HG03175 (cell line): ENCODE results near the gene TMEM178B.
"Not testable (repeated sequence)": the region's sequence is repeated elsewhere in the genome, so short reads cannot be mapped to it uniquely, and the experiment has no call there.

Experiments used
- ATAC-seq: cut with Tn5 transposase; IDR thresholded peaks from one replicate; pipeline ENCODE4 v1.9.1; 2021; ENCODE audit warnings: mild to moderate bottlenecking, moderate library complexity; ENCODE audit not compliant: unreplicated experiment

Gene TMEM178B

GRCh38 chr7:141177120-141177519 is 103.3 kb downstream of the TMEM178B start:
- not testable (repeated sequence) for ATAC-seq

GRCh38 chr7:141178486-141179135 is 104.7 kb downstream of the TMEM178B start:
- ATAC-seq, result no peak

- ATAC-seq, result no peak
Observed at GRCh38 chr7:141181812-141182211, 107.9 kb downstream of the TMEM178B start.

GRCh38 chr7:141184532-141185190 is 110.8 kb downstream of the TMEM178B start:
- ATAC-seq, result no peak

- ATAC-seq, result no peak
Observed at GRCh38 chr7:141185369-141185967, 111.6 kb downstream of the TMEM178B start.

- ATAC-seq, result no peak
Observed at GRCh38 chr7:141189231-141189630, 115.4 kb downstream of the TMEM178B start.

GRCh38 chr7:141190495-141190894 is 116.6 kb downstream of the TMEM178B start:
- ATAC-seq, result no peak

GRCh38 chr7:141191277-141191676 is 117.4 kb downstream of the TMEM178B start:
- no peak for ATAC-seq

GRCh38 chr7:141193066-141193465 is 119.2 kb downstream of the TMEM178B start:
- no peak for ATAC-seq

GRCh38 chr7:141195722-141196121 is 121.9 kb downstream of the TMEM178B start:
- not testable (repeated sequence) for ATAC-seq

GRCh38 chr7:141198194-141198958 is 124.5 kb downstream of the TMEM178B start:
- ATAC-seq, result no peak

- no peak for ATAC-seq
Observed at GRCh38 chr7:141200191-141201108, 126.6 kb downstream of the TMEM178B start.

- ATAC-seq, result no peak
Observed at GRCh38 chr7:141201145-141201885, 127.5 kb downstream of the TMEM178B start.

GRCh38 chr7:141202535-141202934 is 128.7 kb downstream of the TMEM178B start:
- no peak for ATAC-seq

- ATAC-seq, result no peak
Observed at GRCh38 chr7:141203177-141203576, 129.3 kb downstream of the TMEM178B start.

GRCh38 chr7:141203586-141203985 is 129.7 kb downstream of the TMEM178B start:
- ATAC-seq, result no peak

- no peak for ATAC-seq
Observed at GRCh38 chr7:141207661-141208060, 133.8 kb downstream of the TMEM178B start.

GRCh38 chr7:141208539-141208938 is 134.7 kb downstream of the TMEM178B start:
- ATAC-seq, result no peak

- no peak for ATAC-seq
Observed at GRCh38 chr7:141209454-141209853, 135.6 kb downstream of the TMEM178B start.

- ATAC-seq, result no peak
Observed at GRCh38 chr7:141210862-141211261, 137.0 kb downstream of the TMEM178B start.
